ENCODE data around the gene INPP5B. TPM values are rescaled to one million over a fixed set of nuclear protein-coding genes. Genes with fewer than 3 reads are reported as not detected.

The INPP5B gene
- total and polyA plus RNA-seq, 2 of the 13 experiments (the other 11 are each of a cell fraction or from before 2014, with no cell fraction given): 9.0 to 9.8 TPM

- TF ChIP-seq HMG20A (CRISPR knock-in tag; IDR thresholded peaks at IDR 0.05; ENCODE audit: borderline replicate concordance) (no peak), SP4 (CRISPR knock-in tag; IDR thresholded peaks at IDR 0.05) (no peak)
These were observed 27.6 kb downstream of the INPP5B start (continued) for GRCh38 chr1:37919277-37919676.

GRCh38 chr1:37915476-37916093, 31.3 kb downstream of the INPP5B start:
- Histone ChIP-seq H3K9ac (ENCODE audit: insufficient read depth, low read depth, low read length) (no peak overlapping the region), H3K27ac (ENCODE audit: extremely low read length, insufficient read depth, low read length) (no peak overlapping the region), H3K4me2 (ENCODE audit: low read depth, low read length) (no peak overlapping the region), H2AFZ (ENCODE audit: low read length) (no peak overlapping the region), H3K79me2 (ENCODE audit: insufficient read depth, low read length) (no peaks in the 10 kb centered on the region), H3K9me3 (ENCODE audit: low read length) (no peaks in the 10 kb centered on the region; the same call in 1 of the 2 replicates), H3K27me3 (ENCODE audit: control insufficient read depth in 1 of 2, insufficient read depth in 2 of 2, low read length in 2 of 2) (no peaks in the 10 kb centered on the region), H3K4me3 (replicated peaks in 1 of 3; ENCODE audit: insufficient read depth in 1 of 3, low read depth in 2 of 3, low read length in 3 of 3) (no peak overlapping the region), H3K36me3 (replicated peaks in 1 of 2; ENCODE audit: control insufficient read depth in 1 of 2, insufficient read depth in 2 of 2, low read length in 2 of 2) (no peaks in the 10 kb centered on the region; a peak in 1 of 5 replicates), H4K20me1 (ENCODE audit: insufficient read depth, low read length) (no peaks in the 10 kb centered on the region), H3K4me1 (ENCODE audit: insufficient read depth, low read length) (peaks cover 20% of the 10 kb centered on the region)
- FAIRE-seq (no peak), DNase-seq (ENCODE audit: low spot score) (no peak), ATAC-seq (no peak)
- ChIA-PET POLR2A (interaction anchor here (1.2 to 1.5 kb wide), 2 partner anchors 24 to 98 kb away, joined by 3 to 4 read pairs; no protein-coding TSS in a partner anchor), CTCF (ENCODE audit: low intra/inter-chr PET ratio, low total read pairs) (no interaction called here)
- intact Hi-C loops (cut with micrococcal nuclease; ENCODE audit: unreplicated experiment) (no loop called here), in situ Hi-C loops (cut with HindIII; ENCODE audit: extremely low pct_ligation_motif_present, low pct_unique_long_range_greater_than_20kb) (no loop called here)
- BruUV-seq (replicated peaks): no TSS peak
- WGBS (ENCODE audit: low lambda C conversion rate): 95% methylated on average over 2 of the region's 2 CpGs
- TF ChIP-seq BATF2 (CRISPR knock-in tag; IDR thresholded peaks at IDR 0.05) (no peak), THAP8 (CRISPR knock-in tag; IDR thresholded peaks at IDR 0.05; ENCODE audit: borderline replicate concordance) (no peak)
